DOHH2 (cell line): Measurements from ENCODE around the gene KCTD1.

Experiments used
- H3F3A ChIP-seq: fragments of 200-600 bp; sonication (generic), shearing (Covaris generic); 2 replicates; pipeline ENCODE4 v1.6.0; 2016; ENCODE audit warnings: antibody characterized with exemption, mild to moderate bottlenecking; ENCODE audit not compliant: control insufficient read depth, insufficient read depth
- H3K27ac ChIP-seq: fragments of 200-600 bp; sonication (generic); 2 replicates; pipeline ENCODE4 v1.5.1; 2014; ENCODE audit warnings: low read depth, mild to moderate bottlenecking, low read length, moderate library complexity
- H3K27me3 ChIP-seq: fragments of 200-600 bp; sonication (generic); 2 replicates; pipeline ENCODE4 v1.6.1; 2014; ENCODE audit warnings: mild to moderate bottlenecking, low read length, mixed read lengths; ENCODE audit not compliant: control insufficient read depth
- H3K36me3 ChIP-seq: fragments of 200-600 bp; sonication (generic); 2 replicates; pipeline ENCODE4 v1.6.1; 2014; ENCODE audit warnings: mild to moderate bottlenecking, low read length, moderate library complexity, mixed read lengths; ENCODE audit not compliant: control insufficient read depth
- H3K4me1 ChIP-seq: fragments of 200-600 bp; sonication (generic); 2 replicates; pipeline ENCODE4 v1.6.1; 2014; ENCODE audit warnings: mild to moderate bottlenecking, low read length, mixed read lengths; ENCODE audit not compliant: control insufficient read depth
- H3K4me2 ChIP-seq: fragments of 200-600 bp; sonication (generic); 2 replicates; pipeline ENCODE4 v1.6.0; 2014; ENCODE audit warnings: mild to moderate bottlenecking, low read length, moderate library complexity
- H3K4me3 ChIP-seq: fragments of 200-600 bp; sonication (generic); 2 replicates; pipeline ENCODE4 v1.5.1; 2014; ENCODE audit warnings: mild to moderate bottlenecking, low read length, mixed read lengths
- H3K79me2 ChIP-seq: fragments of 200-600 bp; sonication (generic); 2 replicates; pipeline ENCODE4 v1.6.1; 2014; ENCODE audit warnings: mild to moderate bottlenecking, low read length, mixed read lengths; ENCODE audit not compliant: control insufficient read depth
- H3K9me2 ChIP-seq: fragments of 200-600 bp; sonication (generic); replicated peaks from 2 replicates; pipeline ENCODE4 v1.6.1; 2014; ENCODE audit warnings: mild to moderate bottlenecking, low read length, mixed read lengths; ENCODE audit not compliant: control insufficient read depth
- H3K9me3 ChIP-seq: fragments of 200-600 bp; sonication (generic); 2 replicates; pipeline ENCODE4 v1.6.1; 2014; ENCODE audit warnings: antibody characterized with exemption, low read length, mixed read lengths; ENCODE audit not compliant: control insufficient read depth, insufficient read depth
- H4K20me1 ChIP-seq: fragments of 200-600 bp; sonication (generic); 2 replicates; pipeline ENCODE4 v1.6.0; 2014; ENCODE audit warnings: low read depth, mild to moderate bottlenecking, antibody characterized with exemption, low read length, moderate library complexity; ENCODE audit not compliant: control insufficient read depth, insufficient read depth
- CTCF ChIP-seq: fragments of 200-600 bp; sonication (generic); IDR thresholded peaks from one replicate; pipeline ENCODE4 v1.5.1; 2014; ENCODE audit warnings: antibody characterized with exemption, mild to moderate bottlenecking, low read depth, low read length; ENCODE audit not compliant: poor library complexity, severe bottlenecking
- EZH2phosphoT487 ChIP-seq: fragments of 200-600 bp; sonication (generic); IDR thresholded peaks from 2 replicates; pipeline ENCODE4 v1.6.1; 2017; ENCODE audit warnings: borderline replicate concordance, mild to moderate bottlenecking, antibody characterized with exemption, low read length, moderate library complexity, mixed read lengths

The KCTD1 gene

DNA sequence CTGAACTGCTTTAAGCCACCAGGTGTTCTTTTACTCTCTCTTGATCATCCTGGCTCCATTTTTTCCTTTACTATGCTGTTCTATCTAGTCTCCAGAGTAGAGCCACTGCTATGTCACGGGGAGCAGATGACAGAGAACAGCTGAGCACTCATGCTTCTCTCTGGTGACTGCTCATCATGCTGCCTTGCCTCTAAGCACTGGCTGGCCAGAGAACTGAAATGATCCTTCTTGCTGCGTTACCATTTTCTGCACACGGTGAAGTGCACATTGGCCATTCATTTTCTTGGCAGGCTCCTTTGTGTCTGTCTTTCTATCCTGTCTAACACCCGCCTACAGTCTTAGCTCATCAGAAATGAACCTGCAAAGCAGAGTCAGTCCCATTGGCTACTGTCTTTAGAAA, 86.0 kb downstream of the KCTD1 start:
- H3K27ac ChIP-seq = no peak overlapping the region
- TF ChIP-seq EZH2phosphoT487 (no peak), CTCF (no peak)
- no peak overlapping the region for H3K4me2 ChIP-seq

DNA sequence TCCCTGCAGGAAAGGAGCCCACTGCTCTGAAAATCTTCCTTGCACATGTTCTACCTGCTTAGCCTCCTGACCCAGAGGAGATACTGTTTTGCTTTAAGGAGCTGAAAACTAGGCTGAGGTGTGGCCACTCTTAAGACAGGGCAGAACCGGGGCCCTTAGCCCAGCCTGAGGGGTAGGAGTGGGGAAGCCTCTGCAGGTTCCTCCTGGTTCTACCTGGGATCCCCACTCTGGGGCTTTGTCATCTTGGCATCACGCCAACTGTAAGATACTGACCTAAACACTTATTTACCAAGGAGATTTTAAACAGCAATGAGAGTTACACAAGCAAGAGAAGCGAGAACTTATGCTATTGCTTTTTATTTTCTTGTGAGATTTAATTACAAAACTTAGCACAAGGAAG, 86.9 kb downstream of the KCTD1 start:
- H3K4me2 ChIP-seq = no peak overlapping the region
- peaks cover 6% of the 10 kb centered on the region for H3K4me1 ChIP-seq
- no peaks in the 10 kb centered on the region for H3F3A ChIP-seq
- no peaks in the 10 kb centered on the region for H3K79me2 ChIP-seq
- H3K4me3 ChIP-seq = no peak overlapping the region
- TF ChIP-seq EZH2phosphoT487 = no peak
- TF ChIP-seq CTCF = no peak
- H3K27me3 ChIP-seq = no peaks in the 10 kb centered on the region
- H4K20me1 ChIP-seq = no peaks in the 10 kb centered on the region
- H3K36me3 ChIP-seq = no peaks in the 10 kb centered on the region
- H3K9me2 ChIP-seq = no peaks in the 10 kb centered on the region
- H3K9me3 ChIP-seq = no peaks in the 10 kb centered on the region
- H3K27ac ChIP-seq = no peak overlapping the region

More for the DNA sequence above, 86.0 kb downstream of the KCTD1 start:
- Histone ChIP-seq H3K4me3 (no peak overlapping the region), H3K79me2 (no peaks in the 10 kb centered on the region), H3K9me3 (no peaks in the 10 kb centered on the region), H3K27me3 (no peaks in the 10 kb centered on the region), H3K4me1 (peaks cover 6% of the 10 kb centered on the region), H3F3A (no peaks in the 10 kb centered on the region), H3K36me3 (no peaks in the 10 kb centered on the region), H4K20me1 (no peaks in the 10 kb centered on the region), H3K9me2 (no peaks in the 10 kb centered on the region)

GRCh38 chr18:26460449-26461091, 87.8 kb downstream of the KCTD1 start:
- Histone ChIP-seq H3K9me2 (no peaks in the 10 kb centered on the region), H3K4me1 (peaks cover 6% of the 10 kb centered on the region), H3K36me3 (no peaks in the 10 kb centered on the region), H3K4me2 (no peak overlapping the region), H3K9me3 (no peaks in the 10 kb centered on the region), H3K27ac (no peak overlapping the region), H3K79me2 (no peaks in the 10 kb centered on the region), H3K27me3 (no peaks in the 10 kb centered on the region), H3F3A (no peaks in the 10 kb centered on the region), H4K20me1 (no peaks in the 10 kb centered on the region), H3K4me3 (no peak overlapping the region)
- TF ChIP-seq CTCF (no peak), EZH2phosphoT487 (no peak)
